GOT3 (cell line): ENCODE measurements around the gene WFIKKN2.
"Not testable (repeated sequence)": the region's sequence is repeated elsewhere in the genome, so short reads cannot be mapped to it uniquely, and the experiment has no call there.

Source experiments
- DNase-seq: peaks from one replicate; lab custom pipeline; 2025; ENCODE audit warnings: mixed read lengths; lab: John Stamatoyannopoulos, UW

WFIKKN2 gene

GRCh38 chr17:50875074-50875473, 39.7 kb downstream of the WFIKKN2 start:
- no peak for DNase-seq

GRCh38 chr17:50877042-50877441, 41.7 kb downstream of the WFIKKN2 start:
- not testable (repeated sequence) for DNase-seq

- DNase-seq, result no peak
These were observed 42.5 kb downstream of the WFIKKN2 start for GRCh38 chr17:50877838-50878237.

- no peak for DNase-seq
These were observed 43.7 kb downstream of the WFIKKN2 start for GRCh38 chr17:50879086-50879485.

GRCh38 chr17:50881182-50881581, 45.8 kb downstream of the WFIKKN2 start:
- DNase-seq, result no peak

- DNase-seq, result no peak
These were observed 47.5 kb downstream of the WFIKKN2 start for GRCh38 chr17:50882851-50883250.

- DNase-seq, result no peak
These were observed 48.6 kb downstream of the WFIKKN2 start for GRCh38 chr17:50883850-50884438.

GRCh38 chr17:50884439-50885311, 49.3 kb downstream of the WFIKKN2 start:
- DNase-seq, result no peak

GRCh38 chr17:50887705-50888245, 52.4 kb downstream of the WFIKKN2 start:
- no peak for DNase-seq

- DNase-seq, result no peak
These were observed 54.2 kb downstream of the WFIKKN2 start for GRCh38 chr17:50889528-50890118.

- DNase-seq, result no peak
These were observed 55.5 kb downstream of the WFIKKN2 start for GRCh38 chr17:50890675-50891516.

GRCh38 chr17:50891577-50891989, 56.2 kb downstream of the WFIKKN2 start:
- DNase-seq, result no peak
